Measurements from ENCODE around the gene ABCA12.
A peak's percentile ranks its signal among the peaks of the same experiment; 100 is the strongest.

ABCA12 gene

DNA sequence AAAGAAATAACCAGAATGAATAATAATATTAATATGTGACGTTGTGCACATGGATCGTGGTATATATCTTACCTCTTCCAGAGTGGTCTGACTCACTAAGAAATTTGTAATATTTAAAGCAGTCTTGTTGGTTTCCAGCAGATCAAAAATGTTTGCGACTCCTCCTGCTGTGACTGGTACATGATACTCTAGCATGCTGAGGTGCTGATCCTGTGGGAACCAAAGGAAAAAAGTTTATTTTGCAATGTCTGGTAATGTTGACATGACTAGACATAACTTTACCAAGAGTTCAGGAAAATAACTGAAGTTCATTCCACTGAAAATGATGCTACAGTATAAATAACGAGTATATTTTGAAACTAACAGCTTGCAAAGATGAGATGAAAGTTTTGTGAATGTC lies 204.4 kb downstream of the ABCA12 start:
- DNase-seq, result no peak

- DNase-seq, result no peak
These were observed 233.8 kb downstream of the ABCA12 start for GRCh38 chr2:214904634-214905033.

DNA sequence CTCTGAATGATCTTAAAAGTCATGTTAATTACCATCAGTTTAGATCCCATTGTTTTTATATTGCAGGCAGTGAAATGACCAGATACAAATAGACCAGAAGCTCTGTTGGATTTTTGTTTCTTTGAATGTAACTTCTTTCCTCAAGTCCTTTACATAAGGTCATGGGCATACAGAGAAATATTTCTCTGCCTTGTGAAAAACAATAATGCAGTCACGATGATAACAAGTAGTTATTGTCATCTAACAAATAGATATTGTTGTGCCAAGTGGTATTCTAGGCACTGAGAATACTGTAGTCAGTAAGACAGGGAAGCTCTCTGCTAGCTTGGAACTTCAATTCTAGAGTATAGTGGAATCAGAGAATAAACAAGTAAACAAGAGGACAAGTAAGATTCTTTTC lies 234.2 kb downstream of the ABCA12 start:
- no peak for DNase-seq

- peak; percentile 75 for DNase-seq
These were observed 236.1 kb downstream of the ABCA12 start for GRCh38 chr2:214902286-214902685.

GRCh38 chr2:214899751-214900150 lies 238.7 kb downstream of the ABCA12 start:
- no peak for DNase-seq

DNA sequence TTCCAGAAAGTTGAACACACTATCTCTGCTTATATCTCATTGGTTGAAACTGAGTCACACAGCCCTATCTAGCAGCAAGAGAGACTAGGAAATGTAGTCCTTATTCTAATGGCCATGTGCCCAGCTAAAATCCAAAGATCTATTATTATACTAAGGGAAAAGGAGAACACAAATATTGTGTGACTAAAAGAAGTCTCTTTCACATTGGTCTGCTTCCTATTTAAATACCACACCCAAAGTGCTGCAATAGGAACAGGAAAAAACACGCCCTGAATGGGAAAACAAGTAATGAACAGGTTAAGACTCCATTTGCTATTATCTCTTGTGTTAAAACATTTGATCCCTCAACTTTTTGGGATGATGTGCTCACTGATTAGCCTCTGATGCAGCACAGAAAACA lies 242.2 kb downstream of the ABCA12 start:
- no peak for DNase-seq

- DNase-seq, result no peak
These were observed 243.0 kb downstream of the ABCA12 start for GRCh38 chr2:214895469-214895868.

GRCh38 chr2:214889301-214889700 lies 249.1 kb downstream of the ABCA12 start:
- no peak for DNase-seq

- DNase-seq, result no peak
These were observed 256.7 kb downstream of the ABCA12 start for GRCh38 chr2:214881647-214882202.

Measured in NCI-H2081 treated with DMSO at 0.1 percent for 48 hours (cell line).